WTC11 (cell line): ENCODE measurements around the gene LTBP3. TPM values are rescaled to one million over a fixed set of nuclear protein-coding genes. Genes with fewer than 3 reads are reported as not detected.
A peak's percentile ranks its signal among the peaks of the same experiment; 100 is the strongest.

Source experiments
- ATF2 ChIP-seq: sonication (generic); formaldehyde crosslinking; IDR thresholded peaks from 2 replicates; pipeline ENCODE4 v1.8.1; 2022; ENCODE audit warnings: low read depth, missing genetic modification reagents, borderline replicate concordance
- E2F5 ChIP-seq: sonication (generic); formaldehyde crosslinking; IDR thresholded peaks from 2 replicates; pipeline ENCODE4 v1.8.1; 2022; ENCODE audit warnings: mild to moderate bottlenecking, moderate library complexity, missing genetic modification reagents
- ELF4 ChIP-seq: sonication (generic); formaldehyde crosslinking; IDR thresholded peaks from 2 replicates; pipeline ENCODE4 v1.8.1; 2022; ENCODE audit warnings: low read depth, mild to moderate bottlenecking, moderate library complexity, missing genetic modification reagents
- ETV6 ChIP-seq: sonication (generic); formaldehyde crosslinking; IDR thresholded peaks from 2 replicates; pipeline ENCODE4 v1.8.1; 2022; ENCODE audit warnings: mild to moderate bottlenecking, missing genetic modification reagents
- KAT7 ChIP-seq: sonication (generic); formaldehyde crosslinking; IDR thresholded peaks from 2 replicates; pipeline ENCODE4 v1.8.1; 2023; ENCODE audit warnings: missing genetic modification reagents, mild to moderate bottlenecking, borderline replicate concordance
- MYBL2 ChIP-seq: sonication (generic); formaldehyde crosslinking; IDR thresholded peaks from 2 replicates; pipeline ENCODE4 v1.8.1; 2023; ENCODE audit warnings: mild to moderate bottlenecking, moderate library complexity, missing genetic modification reagents
- SP1 ChIP-seq: sonication (generic); formaldehyde crosslinking; conservative IDR thresholded peaks from 2 replicates; pipeline ENCODE4 v1.8.1; 2022; ENCODE audit warnings: missing genetic modification reagents
- TEAD4 ChIP-seq: sonication (generic); formaldehyde crosslinking; IDR thresholded peaks from 2 replicates; pipeline ENCODE4 v1.8.0; 2022; ENCODE audit warnings: mild to moderate bottlenecking, missing genetic modification reagents
- ZNF396 ChIP-seq: fragments of 250-450 bp; sonication (Bioruptor Pico); IDR thresholded peaks from 2 replicates; pipeline ENCODE4 v1.8.0; 2021; ENCODE audit warnings: mild to moderate bottlenecking, moderate library complexity, borderline replicate concordance
- total RNA-seq: library from RNA; stranded (reverse); gene quantifications from 3 replicates; pipeline ENCODE4 v1.2.3, GENCODE V29; 2021
- TF ChIP-seq, protein P1 (sequence below): sonication (generic); formaldehyde crosslinking; IDR thresholded peaks from 2 replicates; pipeline ENCODE4 v1.8.0; 2022; ENCODE audit warnings: missing genetic modification reagents
- TF ChIP-seq, protein P2 (sequence below): sonication (generic); formaldehyde crosslinking; IDR thresholded peaks from 2 replicates; pipeline ENCODE4 v1.8.0; 2022; ENCODE audit warnings: mild to moderate bottlenecking, missing genetic modification reagents
- TF ChIP-seq, protein P3 (sequence below): sonication (generic); formaldehyde crosslinking; IDR thresholded peaks from 2 replicates; pipeline ENCODE4 v1.8.0; 2023; ENCODE audit warnings: missing genetic modification reagents, mild to moderate bottlenecking, borderline replicate concordance

Gene LTBP3
- total RNA-seq, 1 experiment from 2014 or later = 20.7 TPM

GRCh38 chr11:65524741-65525545 is 33.2 kb downstream of the LTBP3 start, which contains the start of gene SCYL1 (continued):
- 0 out of 2 replicates have a peak, but pooled peaks have one; percentile 78 for TF ChIP-seq KAT7 (CRISPR knock-in tag)
- TF ChIP-seq ETV6 (CRISPR knock-in tag) = 0 out of 2 replicates have a peak, but pooled peaks have one; percentile 20
- TF ChIP-seq, protein P1, sequence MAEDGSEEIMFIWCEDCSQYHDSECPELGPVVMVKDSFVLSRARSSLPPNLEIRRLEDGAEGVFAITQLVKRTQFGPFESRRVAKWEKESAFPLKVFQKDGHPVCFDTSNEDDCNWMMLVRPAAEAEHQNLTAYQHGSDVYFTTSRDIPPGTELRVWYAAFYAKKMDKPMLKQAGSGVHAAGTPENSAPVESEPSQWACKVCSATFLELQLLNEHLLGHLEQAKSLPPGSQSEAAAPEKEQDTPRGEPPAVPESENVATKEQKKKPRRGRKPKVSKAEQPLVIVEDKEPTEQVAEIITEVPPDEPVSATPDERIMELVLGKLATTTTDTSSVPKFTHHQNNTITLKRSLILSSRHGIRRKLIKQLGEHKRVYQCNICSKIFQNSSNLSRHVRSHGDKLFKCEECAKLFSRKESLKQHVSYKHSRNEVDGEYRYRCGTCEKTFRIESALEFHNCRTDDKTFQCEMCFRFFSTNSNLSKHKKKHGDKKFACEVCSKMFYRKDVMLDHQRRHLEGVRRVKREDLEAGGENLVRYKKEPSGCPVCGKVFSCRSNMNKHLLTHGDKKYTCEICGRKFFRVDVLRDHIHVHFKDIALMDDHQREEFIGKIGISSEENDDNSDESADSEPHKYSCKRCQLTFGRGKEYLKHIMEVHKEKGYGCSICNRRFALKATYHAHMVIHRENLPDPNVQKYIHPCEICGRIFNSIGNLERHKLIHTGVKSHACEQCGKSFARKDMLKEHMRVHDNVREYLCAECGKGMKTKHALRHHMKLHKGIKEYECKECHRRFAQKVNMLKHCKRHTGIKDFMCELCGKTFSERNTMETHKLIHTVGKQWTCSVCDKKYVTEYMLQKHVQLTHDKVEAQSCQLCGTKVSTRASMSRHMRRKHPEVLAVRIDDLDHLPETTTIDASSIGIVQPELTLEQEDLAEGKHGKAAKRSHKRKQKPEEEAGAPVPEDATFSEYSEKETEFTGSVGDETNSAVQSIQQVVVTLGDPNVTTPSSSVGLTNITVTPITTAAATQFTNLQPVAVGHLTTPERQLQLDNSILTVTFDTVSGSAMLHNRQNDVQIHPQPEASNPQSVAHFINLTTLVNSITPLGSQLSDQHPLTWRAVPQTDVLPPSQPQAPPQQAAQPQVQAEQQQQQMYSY (CRISPR knock-in tag) = peak; percentile 94
- TF ChIP-seq E2F5 (CRISPR knock-in tag) = 0 out of 2 replicates have a peak, but pooled peaks have one; percentile 47
- TF ChIP-seq TEAD4 (CRISPR knock-in tag) = no peak
- TF ChIP-seq ATF2 (CRISPR knock-in tag) = no peak
- 0 out of 2 replicates have a peak, but pooled peaks have one; percentile 53 for TF ChIP-seq MYBL2 (CRISPR knock-in tag)
- TF ChIP-seq ZNF396 = no peak
- peak; percentile 71; the same call in 1 of the 2 replicates for TF ChIP-seq ELF4 (CRISPR knock-in tag)
- TF ChIP-seq, protein P2, sequence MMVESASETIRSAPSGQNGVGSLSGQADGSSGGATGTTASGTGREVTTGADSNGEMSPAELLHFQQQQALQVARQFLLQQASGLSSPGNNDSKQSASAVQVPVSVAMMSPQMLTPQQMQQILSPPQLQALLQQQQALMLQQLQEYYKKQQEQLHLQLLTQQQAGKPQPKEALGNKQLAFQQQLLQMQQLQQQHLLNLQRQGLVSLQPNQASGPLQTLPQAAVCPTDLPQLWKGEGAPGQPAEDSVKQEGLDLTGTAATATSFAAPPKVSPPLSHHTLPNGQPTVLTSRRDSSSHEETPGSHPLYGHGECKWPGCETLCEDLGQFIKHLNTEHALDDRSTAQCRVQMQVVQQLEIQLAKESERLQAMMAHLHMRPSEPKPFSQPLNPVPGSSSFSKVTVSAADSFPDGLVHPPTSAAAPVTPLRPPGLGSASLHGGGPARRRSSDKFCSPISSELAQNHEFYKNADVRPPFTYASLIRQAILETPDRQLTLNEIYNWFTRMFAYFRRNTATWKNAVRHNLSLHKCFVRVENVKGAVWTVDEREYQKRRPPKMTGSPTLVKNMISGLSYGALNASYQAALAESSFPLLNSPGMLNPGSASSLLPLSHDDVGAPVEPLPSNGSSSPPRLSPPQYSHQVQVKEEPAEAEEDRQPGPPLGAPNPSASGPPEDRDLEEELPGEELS (CRISPR knock-in tag) = 0 out of 2 replicates have a peak, but pooled peaks have one; percentile 53
- TF ChIP-seq SP1 = peak; percentile 76
- TF ChIP-seq, protein P3, sequence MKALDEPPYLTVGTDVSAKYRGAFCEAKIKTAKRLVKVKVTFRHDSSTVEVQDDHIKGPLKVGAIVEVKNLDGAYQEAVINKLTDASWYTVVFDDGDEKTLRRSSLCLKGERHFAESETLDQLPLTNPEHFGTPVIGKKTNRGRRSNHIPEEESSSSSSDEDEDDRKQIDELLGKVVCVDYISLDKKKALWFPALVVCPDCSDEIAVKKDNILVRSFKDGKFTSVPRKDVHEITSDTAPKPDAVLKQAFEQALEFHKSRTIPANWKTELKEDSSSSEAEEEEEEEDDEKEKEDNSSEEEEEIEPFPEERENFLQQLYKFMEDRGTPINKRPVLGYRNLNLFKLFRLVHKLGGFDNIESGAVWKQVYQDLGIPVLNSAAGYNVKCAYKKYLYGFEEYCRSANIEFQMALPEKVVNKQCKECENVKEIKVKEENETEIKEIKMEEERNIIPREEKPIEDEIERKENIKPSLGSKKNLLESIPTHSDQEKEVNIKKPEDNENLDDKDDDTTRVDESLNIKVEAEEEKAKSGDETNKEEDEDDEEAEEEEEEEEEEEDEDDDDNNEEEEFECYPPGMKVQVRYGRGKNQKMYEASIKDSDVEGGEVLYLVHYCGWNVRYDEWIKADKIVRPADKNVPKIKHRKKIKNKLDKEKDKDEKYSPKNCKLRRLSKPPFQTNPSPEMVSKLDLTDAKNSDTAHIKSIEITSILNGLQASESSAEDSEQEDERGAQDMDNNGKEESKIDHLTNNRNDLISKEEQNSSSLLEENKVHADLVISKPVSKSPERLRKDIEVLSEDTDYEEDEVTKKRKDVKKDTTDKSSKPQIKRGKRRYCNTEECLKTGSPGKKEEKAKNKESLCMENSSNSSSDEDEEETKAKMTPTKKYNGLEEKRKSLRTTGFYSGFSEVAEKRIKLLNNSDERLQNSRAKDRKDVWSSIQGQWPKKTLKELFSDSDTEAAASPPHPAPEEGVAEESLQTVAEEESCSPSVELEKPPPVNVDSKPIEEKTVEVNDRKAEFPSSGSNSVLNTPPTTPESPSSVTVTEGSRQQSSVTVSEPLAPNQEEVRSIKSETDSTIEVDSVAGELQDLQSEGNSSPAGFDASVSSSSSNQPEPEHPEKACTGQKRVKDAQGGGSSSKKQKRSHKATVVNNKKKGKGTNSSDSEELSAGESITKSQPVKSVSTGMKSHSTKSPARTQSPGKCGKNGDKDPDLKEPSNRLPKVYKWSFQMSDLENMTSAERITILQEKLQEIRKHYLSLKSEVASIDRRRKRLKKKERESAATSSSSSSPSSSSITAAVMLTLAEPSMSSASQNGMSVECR (CRISPR knock-in tag) = peak; percentile 63; the same call in 1 of the 2 replicates
